Neuronal stem cell (in vitro differentiated cells): Measurements from ENCODE around the gene FECH.

Experiments
- DNase-seq: peaks from one replicate; pipeline ENCODE4 v3.0.0-alpha.2; 2013; ENCODE audit warnings: low spot score
- H2AFZ ChIP-seq: one replicate; pipeline ENCODE4 v1.6.1; 2013; ENCODE audit warnings: mild to moderate bottlenecking, low read length, inconsistent platforms
- H2AK5ac ChIP-seq: 2 replicates; pipeline ENCODE4 v1.6.1; 2013; ENCODE audit warnings: low read depth, mild to moderate bottlenecking, inconsistent platforms, low read length, moderate library complexity, mixed read lengths
- H2BK120ac ChIP-seq: 2 replicates; pipeline ENCODE4 v1.6.1; 2013; ENCODE audit warnings: low read depth, mild to moderate bottlenecking, inconsistent platforms, low read length, moderate library complexity, mixed read lengths
- H2BK12ac ChIP-seq: one replicate; pipeline ENCODE4 v1.6.1; 2013; ENCODE audit warnings: low read length, inconsistent platforms
- H2BK15ac ChIP-seq: 2 replicates; pipeline ENCODE4 v1.6.1; 2013; ENCODE audit warnings: mild to moderate bottlenecking, low read length, inconsistent platforms, mixed read lengths
- H2BK5ac ChIP-seq: one replicate; pipeline ENCODE4 v1.6.1; 2013; ENCODE audit warnings: inconsistent platforms, mild to moderate bottlenecking, low read length, moderate library complexity
- H3K14ac ChIP-seq: one replicate; pipeline ENCODE4 v1.6.1; 2013; ENCODE audit warnings: low read length, inconsistent platforms
- H3K18ac ChIP-seq: 2 replicates; pipeline ENCODE4 v1.6.1; 2013; ENCODE audit warnings: low read length, inconsistent platforms
- H3K23ac ChIP-seq: 2 replicates; pipeline ENCODE4 v1.6.1; 2013; ENCODE audit warnings: low read depth, mild to moderate bottlenecking, mixed read lengths, low read length, inconsistent platforms; ENCODE audit not compliant: poor library complexity
- H3K27ac ChIP-seq: replicated peaks from 3 replicates; pipeline ENCODE4 v1.5.1; 2013; ENCODE audit warnings: low read length, inconsistent platforms
- H3K27me3 ChIP-seq, 3 experiments: 2 replicates each; pipeline ENCODE4 v1.6.1; 2013; ENCODE audit warnings: low read length in 3 of 3, mild to moderate bottlenecking in 2 of 3, inconsistent platforms in 1 of 3, low read depth in 1 of 3, mixed read lengths in 1 of 3, moderate library complexity in 1 of 3; ENCODE audit not compliant: control insufficient read depth in 3 of 3, insufficient read depth in 3 of 3
- H3K36me3 ChIP-seq, 2 donors: replicated peaks in 1 of 2; 2 replicates each; pipeline ENCODE4 v1.6.1; 2013; ENCODE audit warnings: low read length in 2 of 2; ENCODE audit not compliant: control insufficient read depth in 2 of 2, insufficient read depth in 2 of 2
- H3K4ac ChIP-seq: 2 replicates; pipeline ENCODE4 v1.6.1; 2013; ENCODE audit warnings: inconsistent platforms, mild to moderate bottlenecking, low read length, moderate library complexity
- H3K4me1 ChIP-seq, 2 donors: 1 replicate in 1 of 2; 2 replicates in 1 of 2; pipeline ENCODE4 v1.6.1; 2013; ENCODE audit warnings: low read length in 2 of 2, low read depth in 1 of 2; ENCODE audit not compliant: control insufficient read depth in 2 of 2, insufficient read depth in 1 of 2
- H3K4me2 ChIP-seq: one replicate; pipeline ENCODE4 v1.6.1; 2013; ENCODE audit warnings: mild to moderate bottlenecking, low read length, inconsistent platforms; ENCODE audit not compliant: insufficient read depth, poor library complexity, severe bottlenecking
- H3K4me3 ChIP-seq, 2 donors: 2 replicates each; pipeline ENCODE4 v1.5.1; 2013; ENCODE audit warnings: low read length in 2 of 2, mild to moderate bottlenecking in 2 of 2, inconsistent platforms in 1 of 2, moderate library complexity in 1 of 2
- H3K79me1 ChIP-seq: one replicate; pipeline ENCODE4 v1.6.1; 2013; ENCODE audit warnings: low read depth, mild to moderate bottlenecking, inconsistent platforms, low read length, moderate library complexity
- H3K9ac ChIP-seq: one replicate; pipeline ENCODE4 v1.6.1; 2013; ENCODE audit warnings: mild to moderate bottlenecking, low read depth, low read length, inconsistent platforms; ENCODE audit not compliant: poor library complexity
- H3K9me3 ChIP-seq, 2 donors: replicated peaks in 1 of 2; 2 replicates each; pipeline versions ENCODE3 to v1.6.1; 2013; ENCODE audit warnings: low read length in 2 of 2, mild to moderate bottlenecking in 2 of 2, inconsistent platforms in 1 of 2, low read depth in 1 of 2, mixed read lengths in 1 of 2, moderate library complexity in 1 of 2; ENCODE audit not compliant: control insufficient read depth in 2 of 2, insufficient read depth in 1 of 2
- H4K8ac ChIP-seq: one replicate; pipeline ENCODE4 v1.6.1; 2013; ENCODE audit warnings: low read depth, mild to moderate bottlenecking, inconsistent platforms, low read length, moderate library complexity
- H4K91ac ChIP-seq: one replicate; pipeline ENCODE4 v1.6.1; 2013; ENCODE audit warnings: low read length, low read depth, mild to moderate bottlenecking, inconsistent platforms; ENCODE audit not compliant: poor library complexity
- WGBS, 2 donors: extraction: QIAGEN DNeasy Blood & Tissue Kit; methylation state at CpG; one replicate each; pipeline ENCODE4 v1.1.7; 2013; ENCODE audit warnings: missing lambda C conversion rate in 2 of 2, mixed read lengths in 1 of 2; ENCODE audit not compliant: insufficient read length in 2 of 2, insufficient replicate concordance in 1 of 2; ENCODE audit errors: extremely low coverage in 2 of 2; 5-methylcytosine and 5-hydroxymethylcytosine counted together

FECH gene

GRCh38 chr18:57561728-57562423, 24.6 kb downstream of the FECH start:
- DNase-seq: peak; percentile 65
- Histone ChIP-seq H3K27ac (no peak overlapping the region), H3K4me1 (peaks cover 0 to 3% of the 10 kb centered on the region in 2 donors), H3K27me3 (no peaks in the 10 kb centered on the region), H2BK15ac (no peak overlapping the region), H4K91ac (no peak overlapping the region), H2AK5ac (no peak overlapping the region), H3K4ac (no peak overlapping the region), H3K79me1 (no peaks in the 10 kb centered on the region), H3K4me2 (no peak overlapping the region), H2BK120ac (no peak overlapping the region), H3K36me3 (peaks cover 6 to 29% of the 10 kb centered on the region in 2 donors), H3K23ac (no peak overlapping the region), H3K4me3 (no peak overlapping the region), H3K14ac (no peak overlapping the region), H3K9me3 (no peaks in the 10 kb centered on the region), H3K9ac (no peak overlapping the region), H2BK5ac (no peak overlapping the region), H2AFZ (no peak overlapping the region), H4K8ac (no peak overlapping the region), H2BK12ac (no peak overlapping the region), H3K18ac (no peak overlapping the region)
- no CpG with 5 or more reads among the region's 4 CpGs for WGBS, 2 donors

GRCh38 chr18:57561261-57561660, 25.2 kb downstream of the FECH start:
- no CpG with 5 or more reads among the region's 6 CpGs for WGBS, 2 donors
- no peak for DNase-seq
- peaks cover 3 to 32% of the 10 kb centered on the region in 2 donors for H3K36me3 ChIP-seq
- no peak overlapping the region for H3K14ac ChIP-seq
- H3K18ac ChIP-seq: no peak overlapping the region
- no peak overlapping the region for H3K23ac ChIP-seq
- no peaks in the 10 kb centered on the region for H3K9me3 ChIP-seq
- H4K91ac ChIP-seq: no peak overlapping the region
- no peak overlapping the region for H2BK15ac ChIP-seq
- no peaks in the 10 kb centered on the region for H3K27me3 ChIP-seq
- H3K4me2 ChIP-seq: no peak overlapping the region
- no peak overlapping the region for H3K4me3 ChIP-seq
- no peak overlapping the region for H2AFZ ChIP-seq
- H2AK5ac ChIP-seq: no peak overlapping the region
- H3K9ac ChIP-seq: no peak overlapping the region
- no peak overlapping the region for H2BK12ac ChIP-seq
- no peak overlapping the region for H4K8ac ChIP-seq
- H3K79me1 ChIP-seq: no peaks in the 10 kb centered on the region
- no peak overlapping the region for H3K4ac ChIP-seq
- no peak overlapping the region for H2BK5ac ChIP-seq
- no peak overlapping the region for H2BK120ac ChIP-seq
- no peak overlapping the region for H3K27ac ChIP-seq
- peaks cover 0 to 3% of the 10 kb centered on the region in 2 donors for H3K4me1 ChIP-seq

- H2AK5ac ChIP-seq: no peak overlapping the region
- peaks cover 0 to 3% of the 10 kb centered on the region in 2 donors for H3K4me1 ChIP-seq
- H2BK5ac ChIP-seq: no peak overlapping the region
- H4K8ac ChIP-seq: no peak overlapping the region
- no peak overlapping the region for H3K27ac ChIP-seq
- no peak overlapping the region for H3K4me3 ChIP-seq
- H3K9me3 ChIP-seq: no peaks in the 10 kb centered on the region
- H2AFZ ChIP-seq: no peak overlapping the region
- no peak for DNase-seq
- H2BK120ac ChIP-seq: no peak overlapping the region
- no peak overlapping the region for H3K23ac ChIP-seq
- WGBS, 2 donors: no CpG with 5 or more reads among the region's 6 CpGs
- H2BK15ac ChIP-seq: no peak overlapping the region
- H3K79me1 ChIP-seq: no peaks in the 10 kb centered on the region
- no peak overlapping the region for H2BK12ac ChIP-seq
- no peaks in the 10 kb centered on the region for H3K27me3 ChIP-seq
- no peak overlapping the region for H3K18ac ChIP-seq
- no peak overlapping the region for H3K9ac ChIP-seq
- no peak overlapping the region for H3K4me2 ChIP-seq
- H4K91ac ChIP-seq: no peak overlapping the region
- H3K36me3 ChIP-seq: peaks cover 0 to 30% of the 10 kb centered on the region in 2 donors
- no peak overlapping the region for H3K4ac ChIP-seq
- H3K14ac ChIP-seq: no peak overlapping the region
Measured at GRCh38 chr18:57559314-57559713, 27.2 kb downstream of the FECH start.

- H3K36me3 ChIP-seq: peaks cover 2 to 37% of the 10 kb centered on the region in 2 donors
- H4K8ac ChIP-seq: no peak overlapping the region
- no peak overlapping the region for H3K14ac ChIP-seq
- no peak overlapping the region for H2BK15ac ChIP-seq
- no peak overlapping the region for H3K9ac ChIP-seq
- no peak overlapping the region for H3K18ac ChIP-seq
- no CpG with 5 or more reads among the region's 2 CpGs for WGBS, 2 donors
- H3K27ac ChIP-seq: no peak overlapping the region
- no peak overlapping the region for H4K91ac ChIP-seq
- DNase-seq: no peak
- H3K4me1 ChIP-seq: peaks cover 0 to 4% of the 10 kb centered on the region in 2 donors
- H3K4me2 ChIP-seq: no peak overlapping the region
- no peaks in the 10 kb centered on the region for H3K27me3 ChIP-seq
- no peak overlapping the region for H3K23ac ChIP-seq
- no peaks in the 10 kb centered on the region for H3K9me3 ChIP-seq
- no peak overlapping the region for H2AK5ac ChIP-seq
- H3K79me1 ChIP-seq: no peaks in the 10 kb centered on the region
- H2BK5ac ChIP-seq: no peak overlapping the region
- H2BK12ac ChIP-seq: no peak overlapping the region
- H2AFZ ChIP-seq: no peak overlapping the region
- no peak overlapping the region for H2BK120ac ChIP-seq
- H3K4me3 ChIP-seq: no peak overlapping the region
- no peak overlapping the region for H3K4ac ChIP-seq
Measured at GRCh38 chr18:57555134-57555533, 31.4 kb downstream of the FECH start.
